PC-9 (cell line): Measurements from ENCODE around the gene FOSL2. TPM values are rescaled to one million over a fixed set of nuclear protein-coding genes. Genes with fewer than 3 reads are reported as not detected.

Experiments used
- BruUV-seq: library from RNA; stranded (reverse); fragments of 400-500 nt; replicated peaks from 2 replicates; lab custom pipeline; 2021; lab: Mats Ljungman, UMichigan
- CTCF ChIA-PET: fragments of 300-600 bp; sonication (Branson Sonifier 250); formaldehyde crosslinking; loops from one replicate; lab custom pipeline; 2022; ENCODE audit warnings: antibody characterized with exemption; lab: Charles Lee
- POLR2A ChIA-PET: fragments of 300-600 bp; sonication (Branson Sonifier 250); formaldehyde crosslinking; loops from one replicate; lab custom pipeline; 2022; ENCODE audit warnings: antibody characterized with exemption; ENCODE audit not compliant: unreplicated experiment; lab: Charles Lee
- DNase-seq, 2 experiments: peaks; one replicate each; pipeline versions ENCODE4 v3.0.0 to v3.0.0-alpha.2; 2015 to 2022; ENCODE audit warnings: mixed read lengths in 1 of 2
- H2AFZ ChIP-seq: fragments of 200-600 bp; sonication (generic); 2 replicates; pipeline ENCODE4 v1.8.1; 2017; ENCODE audit warnings: antibody characterized with exemption
- H3F3A ChIP-seq: fragments of 200-600 bp; sonication (generic); 2 replicates; pipeline ENCODE4 v1.8.1; 2017; ENCODE audit warnings: antibody characterized with exemption, mild to moderate bottlenecking, low read depth; ENCODE audit not compliant: insufficient read depth
- H3K27ac ChIP-seq: fragments of 200-600 bp; sonication (generic); 2 replicates; pipeline ENCODE4 v1.6.1; 2016; ENCODE audit warnings: mixed run types
- H3K27me3 ChIP-seq: fragments of 200-600 bp; sonication (generic); 2 replicates; pipeline ENCODE4 v1.6.1; 2016; ENCODE audit warnings: low read depth, mixed run types; ENCODE audit not compliant: insufficient read depth
- H3K36me3 ChIP-seq: fragments of 200-600 bp; sonication (generic); 2 replicates; pipeline ENCODE4 v1.6.1; 2016; ENCODE audit warnings: low read depth, mixed run types
- H3K4me1 ChIP-seq: fragments of 200-600 bp; sonication (generic); replicated peaks from 2 replicates; pipeline ENCODE4 v1.6.1; 2016; ENCODE audit warnings: mixed run types; ENCODE audit not compliant: insufficient read depth
- H3K4me2 ChIP-seq: fragments of 200-600 bp; sonication (generic); 2 replicates; pipeline ENCODE4 v1.6.1; 2017; ENCODE audit warnings: mixed run types
- H3K4me3 ChIP-seq: fragments of 200-600 bp; sonication (generic); 2 replicates; pipeline ENCODE4 v1.6.1; 2016; ENCODE audit warnings: mixed run types
- H3K79me2 ChIP-seq: fragments of 200-600 bp; sonication (generic); 2 replicates; pipeline ENCODE4 v1.6.1; 2017; ENCODE audit warnings: low read depth, mixed run types
- H3K9me2 ChIP-seq: fragments of 200-600 bp; sonication (generic); 2 replicates; pipeline ENCODE4 v1.8.1; 2017; ENCODE audit warnings: mild to moderate bottlenecking; ENCODE audit not compliant: insufficient read depth
- H3K9me3 ChIP-seq: fragments of 200-600 bp; sonication (generic); 2 replicates; pipeline ENCODE4 v1.8.1; 2016; ENCODE audit warnings: low read depth; ENCODE audit not compliant: insufficient read depth
- H4K20me1 ChIP-seq: fragments of 200-600 bp; sonication (generic); 2 replicates; pipeline ENCODE4 v1.8.1; 2017; ENCODE audit not compliant: insufficient read depth
- CTCF ChIP-seq: fragments of 200-600 bp; sonication (generic); conservative IDR thresholded peaks from 2 replicates; pipeline ENCODE4 v1.6.1; 2017; ENCODE audit warnings: mixed run types, antibody characterized with exemption, mild to moderate bottlenecking, moderate library complexity
- EZH2 ChIP-seq: fragments of 200-600 bp; sonication (generic); IDR thresholded peaks from 2 replicates; pipeline ENCODE4 v1.8.0; 2017; ENCODE audit warnings: antibody characterized with exemption, low read depth
- intact Hi-C: fragments of 100-400 bp; cut with micrococcal nuclease; formaldehyde crosslinking; loops from one replicate; pipeline ENCODE4 v1.10.0; 2022; ENCODE audit not compliant: unreplicated experiment
- total RNA-seq: library from RNA; stranded (reverse); gene quantifications from 2 replicates; pipeline ENCODE4 v1.2.3, GENCODE V29; 2021

FOSL2 gene
- total RNA-seq, 1 experiment from 2014 or later, result 60.0 TPM

DNA sequence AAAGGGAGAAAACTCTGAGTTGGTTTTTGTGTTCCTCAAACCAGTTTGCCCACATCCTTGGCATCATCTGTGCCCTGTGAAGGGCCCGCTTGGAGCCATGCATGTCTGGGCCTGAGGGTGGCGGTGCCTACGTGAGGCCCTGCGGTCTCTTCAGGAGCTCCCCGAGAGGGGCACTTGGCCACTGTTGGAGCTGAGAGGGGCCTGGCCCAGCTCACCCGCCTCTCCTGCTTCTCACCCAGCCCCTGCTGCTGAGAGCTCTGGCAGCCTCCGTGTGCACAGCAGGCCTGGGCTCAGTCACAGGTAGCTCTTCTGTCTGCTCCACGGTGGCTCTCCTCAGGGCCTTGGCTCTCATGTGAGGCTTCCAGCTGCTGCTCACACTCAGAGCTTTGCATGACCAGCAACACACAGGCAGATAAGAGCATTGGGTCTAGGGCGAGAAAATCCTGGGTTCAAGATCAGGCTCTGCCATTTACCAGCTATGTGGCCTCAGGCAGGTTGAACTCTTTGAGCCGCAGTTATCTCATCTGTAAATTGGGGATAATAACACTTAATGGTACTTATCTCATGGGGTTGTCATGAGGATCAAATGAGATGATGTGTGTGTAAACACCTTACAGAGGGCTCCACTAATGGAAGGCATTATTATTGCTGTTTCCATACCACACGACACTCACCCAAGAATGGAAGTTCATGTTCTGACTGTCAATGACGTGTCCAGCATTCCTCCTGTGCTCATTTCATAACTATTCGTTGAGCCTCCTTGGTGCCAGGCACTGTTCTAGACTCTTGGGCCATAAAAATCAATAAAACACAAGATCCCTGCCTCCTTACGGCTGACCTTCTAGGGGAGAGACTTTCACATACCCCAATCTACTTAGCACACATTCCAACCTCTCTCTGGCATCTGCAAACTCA lies 61.6 kb downstream of the FOSL2 start:
- Histone ChIP-seq H3K4me2 (no peak overlapping the region), H3F3A (peaks cover 19% of the 10 kb centered on the region; the same call in 1 of the 2 replicates), H3K79me2 (no peaks in the 10 kb centered on the region), H3K9me3 (no peaks in the 10 kb centered on the region), H3K36me3 (no peaks in the 10 kb centered on the region), H2AFZ (no peak overlapping the region), H3K27me3 (no peaks in the 10 kb centered on the region), H3K4me3 (no peak overlapping the region), H4K20me1 (no peaks in the 10 kb centered on the region), H3K4me1 (peaks cover 28% of the 10 kb centered on the region), H3K9me2 (no peaks in the 10 kb centered on the region), H3K27ac (no peak overlapping the region)
- DNase-seq, result no peak
- no peak for TF ChIP-seq EZH2
- TF ChIP-seq CTCF, result no peak
- intact Hi-C loops, result loop anchor here (5.0 kb wide), 2 partner anchors 177 to 562 kb away; partner anchors contain the start of genes BABAM2 and RBKS
- ChIA-PET CTCF (no interaction called here), POLR2A (no interaction called here)
- no TSS peak for BruUV-seq

GRCh38 chr2:28457237-28457636 lies 64.6 kb downstream of the FOSL2 start:
- no peaks in the 10 kb centered on the region for H3K36me3 ChIP-seq
- no TSS peak for BruUV-seq
- H2AFZ ChIP-seq, result no peak overlapping the region
- no peak for DNase-seq
- TF ChIP-seq CTCF (no peak), EZH2 (no peak)
- intact Hi-C loops, result no loop called here
- H3K4me2 ChIP-seq, result no peak overlapping the region
- no peak overlapping the region for H3K4me3 ChIP-seq
- H3K9me2 ChIP-seq, result no peaks in the 10 kb centered on the region
- H3K27ac ChIP-seq, result no peak overlapping the region
- peaks cover 13% of the 10 kb centered on the region for H3K4me1 ChIP-seq
- no peaks in the 10 kb centered on the region for H3K27me3 ChIP-seq
- H3F3A ChIP-seq, result peaks cover 6% of the 10 kb centered on the region; the same call in 1 of the 2 replicates
- ChIA-PET POLR2A (no interaction called here), CTCF (no interaction called here)
- H3K79me2 ChIP-seq, result no peaks in the 10 kb centered on the region
- H3K9me3 ChIP-seq, result no peaks in the 10 kb centered on the region
- no peaks in the 10 kb centered on the region for H4K20me1 ChIP-seq

- H2AFZ ChIP-seq, result no peak overlapping the region
- H3K27ac ChIP-seq, result no peak overlapping the region
- H4K20me1 ChIP-seq, result no peaks in the 10 kb centered on the region
- H3K4me2 ChIP-seq, result no peak overlapping the region
- no peak for DNase-seq
- no peaks in the 10 kb centered on the region for H3K9me2 ChIP-seq
- H3K9me3 ChIP-seq, result 0 out of 2 replicates have a peak, but pooled peaks cover 6% of the 10 kb centered on the region
- no peaks in the 10 kb centered on the region for H3F3A ChIP-seq
- no peaks in the 10 kb centered on the region for H3K27me3 ChIP-seq
- H3K4me3 ChIP-seq, result no peak overlapping the region
- ChIA-PET CTCF (no interaction called here), POLR2A (interaction anchor here (0.7 kb wide), 1 partner anchor 398 kb away, joined by 9 read pairs; no protein-coding TSS in a partner anchor)
- no peak for TF ChIP-seq CTCF
- TF ChIP-seq EZH2, result no peak
- intact Hi-C loops, result no loop called here
- H3K79me2 ChIP-seq, result no peaks in the 10 kb centered on the region
- BruUV-seq, result no TSS peak
- H3K36me3 ChIP-seq, result no peaks in the 10 kb centered on the region
- H3K4me1 ChIP-seq, result no peaks in the 10 kb centered on the region
Observed at GRCh38 chr2:28461056-28461455, 68.4 kb downstream of the FOSL2 start.
